Measurements from ENCODE around the gene RAB27B. TPM values are rescaled to one million over a fixed set of nuclear protein-coding genes. Genes with fewer than 3 reads are reported as not detected.

RAB27B gene
- total RNA-seq, 2 experiments from 2014 or later = 0.22 to 0.31 TPM

DNA sequence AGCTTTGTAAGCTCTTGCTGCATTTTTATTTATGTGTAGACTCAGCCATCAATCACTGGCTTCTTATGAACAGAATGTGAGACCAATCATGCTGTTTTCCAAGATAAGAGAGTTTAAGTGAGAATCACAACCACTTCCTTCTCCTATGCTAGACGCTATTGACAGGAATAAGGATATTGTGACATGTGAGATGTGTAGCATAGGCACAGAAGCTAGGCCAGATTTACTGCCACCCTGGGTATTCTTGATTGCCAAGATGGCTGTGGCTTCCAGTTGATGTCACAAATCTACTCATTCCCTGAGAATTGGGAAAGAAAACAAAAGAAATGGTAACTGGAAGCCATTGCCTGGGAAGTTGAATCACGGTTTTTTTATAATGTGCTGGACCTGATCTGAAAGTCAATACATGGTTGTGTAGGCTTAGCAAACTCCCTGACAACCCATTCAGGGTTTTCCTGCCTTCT is 49.9 kb downstream of the RAB27B start:
- no peak for DNase-seq
- intact Hi-C loops (cut with micrococcal nuclease) = no loop called here
- Mint-ChIP-seq H3K4me3 (no peak overlapping the region), H3K9me3 (no peaks in the 10 kb centered on the region), H3K27ac (no peak overlapping the region), H3K4me1 (ENCODE audit: low read depth) (peaks cover 3% of the 10 kb centered on the region), H3K27me3 (no peaks in the 10 kb centered on the region), H3K36me3 (no peaks in the 10 kb centered on the region)
- CTCF ChIA-PET = no interaction called here
- POLR2A ChIA-PET = no interaction called here

DNA sequence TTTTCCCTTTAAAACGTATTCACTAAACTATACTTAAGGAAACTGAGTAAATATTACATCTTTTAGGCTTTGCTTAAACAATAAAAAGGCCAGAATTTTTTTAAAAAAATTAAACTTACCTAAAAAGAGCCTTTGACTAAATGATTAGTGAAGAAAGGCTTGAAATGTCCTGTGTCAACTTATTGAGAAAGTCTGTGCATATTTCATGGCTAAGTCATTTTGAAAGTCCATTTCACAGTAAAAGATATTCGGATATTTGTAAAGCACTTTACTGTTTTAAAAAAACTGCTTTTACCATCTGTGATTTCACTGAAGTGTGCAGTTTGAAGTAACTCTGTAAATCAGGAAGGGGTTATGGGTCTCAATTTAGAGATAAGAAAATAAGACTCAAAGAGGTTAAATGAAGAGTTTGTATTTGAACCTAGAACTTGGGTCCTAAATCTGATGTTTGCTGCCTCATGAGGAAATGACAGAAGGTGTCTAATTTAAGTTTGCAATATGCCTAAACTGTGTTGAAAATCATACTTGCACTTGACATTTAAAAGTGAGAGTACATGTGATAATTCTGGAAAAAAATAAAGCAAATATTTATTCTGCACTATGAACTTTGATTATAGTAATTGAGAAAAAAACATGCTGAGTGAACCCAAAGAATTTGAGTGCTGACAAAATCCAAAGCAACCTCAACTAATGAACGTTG is 50.5 kb downstream of the RAB27B start:
- H3K27me3 Mint-ChIP-seq = no peaks in the 10 kb centered on the region
- DNase-seq = no peak

DNA sequence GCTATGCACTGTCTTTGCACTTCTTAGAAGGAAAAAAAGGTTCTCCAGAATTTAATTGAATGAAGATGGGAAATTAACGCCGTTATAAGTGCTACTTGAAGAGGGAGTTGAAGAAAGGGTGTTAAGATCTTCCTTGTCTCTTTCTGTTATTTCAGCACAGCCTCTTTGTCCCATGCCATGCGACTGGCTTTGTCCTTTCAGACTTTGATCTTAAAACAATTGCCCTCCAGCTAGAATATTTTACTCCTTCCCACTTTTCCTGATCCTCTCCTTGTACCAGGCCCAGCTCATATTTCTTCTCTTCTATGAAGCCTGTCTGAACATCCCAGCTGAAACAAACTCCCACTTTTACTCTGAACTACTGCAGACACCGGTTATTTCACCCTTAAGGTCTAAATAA is 51.4 kb downstream of the RAB27B start:
- Mint-ChIP-seq H3K4me3 (no peak overlapping the region), H3K27ac (no peak overlapping the region), H3K9me3 (no peaks in the 10 kb centered on the region), H3K4me1 (ENCODE audit: low read depth) (no peaks in the 10 kb centered on the region), H3K36me3 (no peaks in the 10 kb centered on the region), H3K27me3 (no peaks in the 10 kb centered on the region)
- ChIA-PET POLR2A (no interaction called here), CTCF (no interaction called here)
- DNase-seq = no peak
- intact Hi-C loops (cut with micrococcal nuclease) = no loop called here

More for the DNA sequence above, 50.5 kb downstream of the RAB27B start:
- H3K4me3 Mint-ChIP-seq = no peak overlapping the region
- POLR2A ChIA-PET = no interaction called here
- no peaks in the 10 kb centered on the region for H3K36me3 Mint-ChIP-seq
- no peak overlapping the region for H3K27ac Mint-ChIP-seq
- no peaks in the 10 kb centered on the region for H3K9me3 Mint-ChIP-seq
- no peaks in the 10 kb centered on the region for H3K4me1 Mint-ChIP-seq (ENCODE audit: low read depth)
- CTCF ChIA-PET = no interaction called here
- intact Hi-C loops (cut with micrococcal nuclease) = no loop called here

DNA sequence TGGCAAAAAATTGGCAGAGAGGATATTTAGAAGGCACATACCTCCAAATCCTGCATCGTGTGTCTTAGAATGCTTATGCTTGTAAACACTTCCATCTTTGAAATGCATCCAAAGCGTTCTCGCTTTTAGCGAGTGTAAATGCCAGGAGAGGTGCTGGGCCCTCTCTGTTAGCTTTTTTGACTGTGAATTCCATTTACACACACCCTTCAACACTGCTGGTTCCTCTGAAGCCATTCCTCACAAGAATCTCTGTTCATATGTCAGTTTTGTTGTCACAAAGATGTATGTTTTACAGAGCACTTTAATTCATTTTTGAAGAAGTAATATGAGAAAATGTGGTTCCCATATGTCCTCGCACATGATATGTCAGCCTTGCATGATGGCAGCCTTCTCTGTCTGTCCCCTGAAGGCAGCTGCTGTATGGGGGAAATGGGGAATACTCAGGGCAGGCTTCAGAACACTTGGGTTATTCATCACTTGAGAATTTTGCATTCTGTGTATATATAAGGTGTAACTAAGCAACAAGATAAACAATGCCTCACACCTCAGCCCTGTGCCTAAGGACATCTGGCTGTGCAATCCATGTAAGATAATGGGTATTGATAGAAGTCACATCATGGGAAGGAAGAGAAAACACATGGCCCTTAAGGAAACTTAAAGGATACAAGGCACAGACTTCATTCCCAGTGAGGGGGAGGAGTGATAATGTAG is 52.3 kb downstream of the RAB27B start:
- no peaks in the 10 kb centered on the region for H3K4me1 Mint-ChIP-seq (ENCODE audit: low read depth)
- H3K4me3 Mint-ChIP-seq = no peak overlapping the region
- no peak for DNase-seq
- H3K9me3 Mint-ChIP-seq = no peaks in the 10 kb centered on the region
- H3K27ac Mint-ChIP-seq = no peak overlapping the region
- no peaks in the 10 kb centered on the region for H3K36me3 Mint-ChIP-seq
- intact Hi-C loops (cut with micrococcal nuclease) = no loop called here
- H3K27me3 Mint-ChIP-seq = no peaks in the 10 kb centered on the region
- POLR2A ChIA-PET = no interaction called here
- CTCF ChIA-PET = no interaction called here

DNA sequence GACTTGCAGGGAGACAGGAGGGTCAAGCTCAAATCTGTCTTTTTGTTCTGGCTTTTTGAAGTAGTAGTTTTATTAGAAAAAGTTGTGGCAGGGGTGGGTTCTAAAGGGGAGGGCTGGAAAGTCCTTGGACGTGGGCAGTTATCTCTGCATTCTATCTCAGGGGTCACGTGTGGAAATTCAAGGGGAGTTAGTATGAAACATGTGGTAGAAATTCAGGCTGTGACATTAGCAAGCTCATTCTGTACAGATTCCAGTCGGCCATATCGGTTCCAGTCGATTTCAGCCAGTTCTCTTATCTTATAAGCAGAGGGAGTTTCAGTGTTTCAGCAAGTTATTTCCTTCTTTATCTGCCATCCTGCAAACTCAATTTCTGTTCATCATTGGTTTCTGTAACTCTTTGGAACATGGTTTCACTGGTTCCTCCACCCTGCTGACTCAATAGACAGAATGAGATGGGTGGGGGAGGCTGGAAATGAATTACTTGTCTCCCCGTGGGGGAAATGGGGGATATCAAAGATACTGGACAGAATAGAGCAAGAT is 53.0 kb downstream of the RAB27B start:
- ChIA-PET CTCF (no interaction called here), POLR2A (no interaction called here)
- DNase-seq = no peak
- intact Hi-C loops (cut with micrococcal nuclease) = no loop called here
- H3K27me3 Mint-ChIP-seq = no peaks in the 10 kb centered on the region
- no peaks in the 10 kb centered on the region for H3K4me1 Mint-ChIP-seq (ENCODE audit: low read depth)
- H3K36me3 Mint-ChIP-seq = no peaks in the 10 kb centered on the region
- no peaks in the 10 kb centered on the region for H3K9me3 Mint-ChIP-seq
- H3K27ac Mint-ChIP-seq = no peak overlapping the region
- H3K4me3 Mint-ChIP-seq = no peak overlapping the region

DNA sequence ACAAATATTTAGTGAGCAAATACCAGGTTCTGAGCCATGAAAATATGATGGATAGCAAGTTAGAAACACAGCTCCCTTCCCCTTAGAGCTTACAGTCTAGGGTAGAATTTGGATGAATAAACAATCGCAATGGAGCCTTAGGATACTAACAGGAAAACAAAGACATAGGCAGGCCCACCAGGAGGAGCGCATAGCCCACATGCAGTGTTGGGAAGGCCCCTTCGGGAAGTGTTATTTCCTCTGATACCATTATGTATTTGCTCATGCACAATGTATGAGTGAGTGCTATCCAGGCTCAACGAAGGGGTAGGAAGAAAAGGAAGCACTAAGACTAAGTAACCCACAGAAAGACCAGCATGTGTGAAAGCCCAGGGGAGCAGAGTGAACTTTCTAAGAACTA is 54.0 kb downstream of the RAB27B start:
- H3K4me3 Mint-ChIP-seq = no peak overlapping the region
- no peaks in the 10 kb centered on the region for H3K4me1 Mint-ChIP-seq (ENCODE audit: low read depth)
- no peak overlapping the region for H3K27ac Mint-ChIP-seq
- ChIA-PET CTCF (no interaction called here), POLR2A (no interaction called here)
- no peaks in the 10 kb centered on the region for H3K36me3 Mint-ChIP-seq
- DNase-seq = no peak
- intact Hi-C loops (cut with micrococcal nuclease) = no loop called here
- no peaks in the 10 kb centered on the region for H3K27me3 Mint-ChIP-seq
- no peaks in the 10 kb centered on the region for H3K9me3 Mint-ChIP-seq

DNA sequence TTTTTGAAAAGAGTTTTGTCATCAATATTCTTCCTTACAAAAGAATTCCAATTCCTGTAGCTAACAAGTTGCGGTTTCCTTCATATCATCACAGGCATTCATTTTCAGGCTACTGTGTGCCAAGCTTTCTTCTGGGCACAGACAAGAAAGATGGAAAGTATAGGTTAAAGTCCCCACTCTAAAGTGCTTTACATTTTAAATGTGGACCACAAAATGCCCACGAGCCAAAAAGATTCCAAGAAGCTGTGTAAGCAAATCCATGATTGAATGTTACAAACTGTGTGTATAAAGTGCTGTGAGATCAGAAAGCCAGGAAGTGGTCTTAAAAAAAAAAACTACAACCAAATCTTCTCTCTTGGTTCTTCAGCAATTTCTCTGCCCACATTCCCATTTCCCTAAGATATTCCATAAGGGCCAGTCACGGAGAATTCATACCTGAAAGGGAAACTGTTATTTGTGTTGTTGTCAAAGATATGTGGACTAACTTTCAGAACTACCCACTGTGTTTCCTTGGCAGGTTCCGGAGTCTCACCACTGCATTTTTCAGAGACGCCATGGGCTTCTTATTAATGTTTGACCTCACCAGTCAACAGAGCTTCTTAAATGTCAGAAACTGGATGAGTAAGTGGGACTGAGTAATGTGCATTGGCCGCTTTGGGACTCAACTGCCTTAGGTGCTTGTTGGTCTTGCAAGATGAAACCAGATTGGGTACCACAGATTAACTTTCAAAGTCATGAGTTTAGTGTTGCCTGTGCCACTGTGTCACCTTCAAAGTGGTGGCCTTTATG is 55.7 kb downstream of the RAB27B start:
- intact Hi-C loops (cut with micrococcal nuclease) = no loop called here
- DNase-seq = no peak
- no peaks in the 10 kb centered on the region for H3K27me3 Mint-ChIP-seq
- no peaks in the 10 kb centered on the region for H3K9me3 Mint-ChIP-seq
- ChIA-PET POLR2A (no interaction called here), CTCF (interaction anchor here (0.8 kb wide), 1 partner anchor 11 kb away, joined by 4 read pairs; no protein-coding TSS in a partner anchor)
- H3K4me1 Mint-ChIP-seq (ENCODE audit: low read depth) = no peaks in the 10 kb centered on the region
- H3K36me3 Mint-ChIP-seq = no peaks in the 10 kb centered on the region
- H3K4me3 Mint-ChIP-seq = no peak overlapping the region
- H3K27ac Mint-ChIP-seq = no peak overlapping the region

DNA sequence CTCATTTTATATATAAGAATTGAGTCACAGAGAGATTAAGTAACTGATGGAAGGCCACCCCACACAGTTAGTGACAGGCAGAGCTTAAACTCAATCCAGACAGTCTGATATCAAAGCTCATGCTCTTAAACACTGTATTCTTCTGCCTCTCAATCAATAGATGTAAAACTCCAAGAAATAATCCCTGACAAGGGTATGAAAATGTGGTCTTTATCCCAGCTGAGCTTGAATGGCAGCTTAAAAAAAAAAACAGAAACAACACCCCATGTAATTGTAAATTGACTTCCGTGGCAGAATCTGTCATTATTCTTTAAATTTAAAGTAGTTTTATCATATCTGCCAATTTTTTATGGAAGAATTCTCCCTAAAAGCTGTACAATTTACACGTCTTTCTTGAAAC is 60.1 kb downstream of the RAB27B start:
- Mint-ChIP-seq H3K9me3 (no peaks in the 10 kb centered on the region), H3K4me1 (ENCODE audit: low read depth) (no peaks in the 10 kb centered on the region), H3K27me3 (no peaks in the 10 kb centered on the region), H3K36me3 (peaks cover 2% of the 10 kb centered on the region), H3K4me3 (no peak overlapping the region), H3K27ac (no peak overlapping the region)
- POLR2A ChIA-PET = no interaction called here
- DNase-seq = no peak
- intact Hi-C loops (cut with micrococcal nuclease) = no loop called here
- CTCF ChIA-PET = no interaction called here

DNA sequence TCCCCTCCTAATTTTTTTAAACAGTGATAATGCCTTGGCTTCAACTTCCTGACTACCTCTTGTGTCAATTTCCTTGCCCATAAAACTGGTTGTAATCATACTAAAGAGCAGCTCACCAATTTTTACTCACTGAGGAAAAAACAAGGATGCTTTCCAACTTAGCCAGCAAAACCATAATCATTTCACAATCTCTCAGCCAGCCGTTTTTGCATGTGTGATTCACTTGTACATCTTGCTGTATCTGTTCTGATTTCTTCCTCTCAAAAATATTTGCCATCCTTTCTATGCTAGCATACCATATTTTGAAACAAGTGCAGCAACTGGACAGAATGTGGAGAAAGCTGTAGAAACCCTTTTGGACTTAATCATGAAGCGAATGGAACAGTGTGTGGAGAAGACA is 60.7 kb downstream of the RAB27B start:
- intact Hi-C loops (cut with micrococcal nuclease) = no loop called here
- POLR2A ChIA-PET = no interaction called here
- CTCF ChIA-PET = no interaction called here
- Mint-ChIP-seq H3K36me3 (peaks cover 2% of the 10 kb centered on the region), H3K27me3 (no peaks in the 10 kb centered on the region), H3K4me1 (ENCODE audit: low read depth) (no peaks in the 10 kb centered on the region), H3K4me3 (no peak overlapping the region), H3K27ac (no peak overlapping the region), H3K9me3 (no peaks in the 10 kb centered on the region)
- no peak for DNase-seq

DNA sequence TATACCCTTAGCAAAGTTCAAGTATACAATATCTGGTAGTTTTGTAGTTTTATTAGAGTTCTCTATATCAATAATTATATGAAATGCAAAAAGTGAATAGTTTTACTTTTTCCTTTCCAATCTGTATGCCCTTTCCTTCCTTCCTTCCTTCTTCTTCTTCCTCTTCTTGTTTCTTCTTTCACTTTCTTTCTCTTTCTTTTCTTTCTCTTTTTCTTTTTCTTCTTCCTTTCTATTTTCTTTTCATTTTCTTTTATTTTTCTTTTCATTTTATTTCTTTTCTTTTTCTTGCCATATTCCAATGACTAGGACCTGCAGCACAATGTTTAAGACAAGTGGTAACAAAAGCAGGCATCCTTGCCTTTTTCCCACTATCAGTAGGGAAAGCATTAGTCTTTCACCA is 71.2 kb downstream of the RAB27B start:
- no peaks in the 10 kb centered on the region for H3K36me3 Mint-ChIP-seq
- CTCF ChIA-PET = no interaction called here
- no peak overlapping the region for H3K4me3 Mint-ChIP-seq
- intact Hi-C loops (cut with micrococcal nuclease) = no loop called here
- POLR2A ChIA-PET = no interaction called here
- no peak for DNase-seq
- H3K27me3 Mint-ChIP-seq = peaks cover 1% of the 10 kb centered on the region
- no peak overlapping the region for H3K27ac Mint-ChIP-seq
- no peaks in the 10 kb centered on the region for H3K9me3 Mint-ChIP-seq
- no peaks in the 10 kb centered on the region for H3K4me1 Mint-ChIP-seq (ENCODE audit: low read depth)

DNA sequence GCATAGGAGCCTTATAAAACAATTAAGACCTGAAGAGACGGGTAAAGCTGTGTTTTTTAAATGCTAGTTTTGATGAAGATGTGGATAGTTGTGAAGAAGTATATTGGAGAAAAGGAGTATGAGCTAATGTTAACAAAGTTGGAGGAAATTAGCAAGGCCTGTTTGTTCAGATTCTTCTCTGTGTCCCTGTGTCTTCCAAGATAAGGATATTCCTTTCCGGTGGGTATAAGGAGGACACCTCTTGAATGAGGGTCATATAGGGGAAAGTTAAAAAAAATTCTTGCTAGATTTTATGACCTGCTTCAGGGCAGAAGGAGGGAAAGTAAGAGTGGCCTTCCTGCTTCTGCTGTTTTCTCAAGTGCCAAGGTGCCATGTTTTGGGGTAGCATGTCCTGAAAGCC is 72.0 kb downstream of the RAB27B start:
- intact Hi-C loops (cut with micrococcal nuclease) = no loop called here
- Mint-ChIP-seq H3K9me3 (no peaks in the 10 kb centered on the region), H3K27ac (no peak overlapping the region), H3K27me3 (peaks cover 1% of the 10 kb centered on the region), H3K36me3 (no peaks in the 10 kb centered on the region), H3K4me3 (no peak overlapping the region), H3K4me1 (ENCODE audit: low read depth) (no peaks in the 10 kb centered on the region)
- CTCF ChIA-PET = no interaction called here
- POLR2A ChIA-PET = no interaction called here
- no peak for DNase-seq

DNA sequence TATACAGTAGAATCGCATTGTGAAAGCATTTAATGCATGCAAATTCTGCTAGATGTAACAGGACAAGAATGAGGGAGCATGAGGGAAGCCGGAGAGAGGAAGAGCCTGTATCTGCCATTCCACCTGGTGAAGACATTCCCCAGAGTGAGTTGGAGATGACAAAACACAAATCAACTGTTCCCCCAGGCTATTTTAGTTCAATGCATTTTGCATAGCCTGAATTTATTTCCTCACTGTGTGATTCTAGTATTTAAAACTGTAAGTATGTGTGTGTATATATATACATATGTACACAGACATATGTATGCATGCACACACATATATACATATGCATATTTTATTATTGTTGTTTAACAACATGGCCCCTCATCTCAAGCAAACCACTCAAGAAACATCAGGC is 76.3 kb downstream of the RAB27B start:
- no peaks in the 10 kb centered on the region for H3K9me3 Mint-ChIP-seq
- ChIA-PET CTCF (no interaction called here), POLR2A (no interaction called here)
- no peak overlapping the region for H3K27ac Mint-ChIP-seq
- peaks cover 3% of the 10 kb centered on the region for H3K27me3 Mint-ChIP-seq
- no peaks in the 10 kb centered on the region for H3K4me1 Mint-ChIP-seq (ENCODE audit: low read depth)
- no peaks in the 10 kb centered on the region for H3K36me3 Mint-ChIP-seq
- H3K4me3 Mint-ChIP-seq = no peak overlapping the region
- intact Hi-C loops (cut with micrococcal nuclease) = no loop called here
- no peak for DNase-seq

Data from activated CD4-positive, alpha-beta memory T cell treated with anti-CD3 and anti-CD28 coated beads for 36 hours (primary cell).